Upper lobe of left lung (tissue), 4 donors: ENCODE measurements around the gene SRP14.

Source experiments
- CTCF ChIP-seq, 6 experiments: fragments of 450-650 bp in 4 of 6; fragments of 200-600 bp in 2 of 6; sonication (generic) in 2 of 6; IDR thresholded peaks; one replicate each; pipeline ENCODE4 v1.5.1; 2016 to 2019; ENCODE audit warnings: antibody characterized with exemption in 6 of 6
- EP300 ChIP-seq, 4 donors: sonication (generic); formaldehyde crosslinking; IDR thresholded peaks; one replicate each; pipeline ENCODE4 v1.5.1; 2017; ENCODE audit warnings: antibody characterized with exemption in 4 of 4, control low read depth in 2 of 4
- POLR2A ChIP-seq, 4 donors: fragments of 450-650 bp; IDR thresholded peaks; one replicate each; pipeline ENCODE4 v1.5.1; 2016 to 2017; ENCODE audit warnings: antibody characterized with exemption in 4 of 4, mild to moderate bottlenecking in 2 of 4
- POLR2AphosphoS5 ChIP-seq, 2 donors: sonication (generic); formaldehyde crosslinking; IDR thresholded peaks; one replicate each; pipeline ENCODE4 v1.5.1; 2017; ENCODE audit warnings: antibody characterized with exemption in 2 of 2

GRCh38 chr15:39998511-39999077 lies 40.4 kb downstream of the SRP14 start:
- TF ChIP-seq CTCF (IDR thresholded peaks at IDR 0.05): no peak
- TF ChIP-seq POLR2AphosphoS5 (IDR thresholded peaks at IDR 0.05): no peak
- TF ChIP-seq EP300 (IDR thresholded peaks at IDR 0.05): no peak
- TF ChIP-seq POLR2A (IDR thresholded peaks at IDR 0.05): no peak
